Kidney (tissue), 14 donors: Measurements from ENCODE around the gene TFB2M. TPM values are rescaled to one million over a fixed set of nuclear protein-coding genes. Genes with fewer than 3 reads are reported as not detected.

Experiments used
- DNase-seq, 5 donors: peaks; one replicate each; pipeline ENCODE4 v3.0.0-alpha.2; 2013 to 2020
- FAIRE-seq: peaks from 2 replicates; lab custom pipeline; 2012; peaks lifted over from hg19 to GRCh38; lab: Jason Lieb, UNC
- H3K27ac ChIP-seq, 2 donors: one replicate each; pipeline ENCODE4 v1.7.0; 2013; ENCODE audit warnings: low read depth in 2 of 2, low read length in 2 of 2, inconsistent platforms in 1 of 2
- H3K27me3 ChIP-seq: one replicate; pipeline ENCODE4 v1.7.1; 2013; ENCODE audit warnings: low read length, inconsistent platforms; ENCODE audit not compliant: control insufficient read depth, insufficient read depth
- H3K36me3 ChIP-seq, 3 donors: one replicate each; pipeline versions ENCODE4 v1.7.0 to v1.7.1; 2013; ENCODE audit warnings: low read length in 3 of 3, control low read depth in 1 of 3, inconsistent platforms in 1 of 3; ENCODE audit not compliant: insufficient read depth in 3 of 3, control insufficient read depth in 2 of 3
- H3K4me1 ChIP-seq, 3 donors: one replicate each; pipeline versions ENCODE4 v1.7.0 to v1.7.1; 2013; ENCODE audit warnings: low read length in 3 of 3, inconsistent platforms in 1 of 3, low read depth in 1 of 3; ENCODE audit not compliant: control insufficient read depth in 2 of 3, insufficient read depth in 2 of 3
- H3K4me3 ChIP-seq, 3 donors: one replicate each; pipeline versions ENCODE4 v1.7.0 to v1.8.1; 2013; ENCODE audit warnings: low read length in 3 of 3, control low read depth in 1 of 3, inconsistent platforms in 1 of 3
- H3K9ac ChIP-seq, 3 donors: one replicate each; pipeline versions ENCODE4 v1.7.0 to v1.7.1; 2013; ENCODE audit warnings: low read length in 3 of 3, control low read depth in 1 of 3, inconsistent platforms in 1 of 3
- H3K9me3 ChIP-seq, 3 donors: one replicate each; pipeline versions ENCODE4 v1.7.0 to v1.7.1; 2013; ENCODE audit warnings: low read length in 3 of 3, control low read depth in 1 of 3, inconsistent platforms in 1 of 3; ENCODE audit not compliant: control insufficient read depth in 2 of 3, insufficient read depth in 1 of 3
- CTCF ChIP-seq: IDR thresholded peaks from 3 replicates; pipeline ENCODE4 v1.5.1; 2012; ENCODE audit warnings: mild to moderate bottlenecking, moderate library complexity, borderline replicate concordance; ENCODE audit not compliant: insufficient read depth; ENCODE audit errors: extremely low read depth
- intact Hi-C: fragments of 100-400 bp; cut with DNase I; formaldehyde crosslinking; loops from one replicate; pipeline ENCODE4 v1.11.1; 2022
- polyA plus RNA-seq: library from polyadenylated mRNA; stranded (reverse); fragments of 350-450 nt; fragmentation: Illumina TruSeq; extraction: RNeasy Lipid Tissue Mini Kit (QIAGEN cat#74804); gene quantifications from one replicate; pipeline ENCODE4 v1.2.3, GENCODE V29; 2014; ENCODE audit warnings: low read depth, low replicate concordance; ENCODE audit not compliant: insufficient read depth
- total RNA-seq: library from RNA; stranded (reverse); fragmentation: NEBNext Ultra II Directional; extraction: Animal tissue kit (Norgen Biotek cat#: 25700); gene quantifications from one replicate; pipeline ENCODE4 v1.2.1, GENCODE V29; 2021
- donor health status: control.
- donor health status: control.
- donor health status: control.
- donor health status: control.
- donor health status: control.
- donor health status: DM: yes; HTN: yes; CAD: no.
- donor health status: Normal renal cell carcinoma (clear cell type).

Gene TFB2M
- total and polyA plus RNA-seq, 2 donors from 2014 or later, result 10.8 to 14.7 TPM

GRCh38 chr1:246510147-246511030, 55.7 kb downstream of the TFB2M start:
- no peak for TF ChIP-seq CTCF
- no peak overlapping the region for H3K27ac ChIP-seq
- H3K36me3 ChIP-seq, result no peaks in the 10 kb centered on the region
- H3K4me1 ChIP-seq, result peaks cover 0 to 5% (median 0%) of the 10 kb centered on the region in 3 donors
- no peak overlapping the region for H3K4me3 ChIP-seq
- peak in 1 of 5 donors; percentile 70 for DNase-seq
- intact Hi-C loops, result no loop called here
- no peak for FAIRE-seq
- peaks cover 0 to 7% (median 2%) of the 10 kb centered on the region in 3 donors for H3K9me3 ChIP-seq
- H3K9ac ChIP-seq, result no peak overlapping the region
- no peaks in the 10 kb centered on the region for H3K27me3 ChIP-seq

DNA sequence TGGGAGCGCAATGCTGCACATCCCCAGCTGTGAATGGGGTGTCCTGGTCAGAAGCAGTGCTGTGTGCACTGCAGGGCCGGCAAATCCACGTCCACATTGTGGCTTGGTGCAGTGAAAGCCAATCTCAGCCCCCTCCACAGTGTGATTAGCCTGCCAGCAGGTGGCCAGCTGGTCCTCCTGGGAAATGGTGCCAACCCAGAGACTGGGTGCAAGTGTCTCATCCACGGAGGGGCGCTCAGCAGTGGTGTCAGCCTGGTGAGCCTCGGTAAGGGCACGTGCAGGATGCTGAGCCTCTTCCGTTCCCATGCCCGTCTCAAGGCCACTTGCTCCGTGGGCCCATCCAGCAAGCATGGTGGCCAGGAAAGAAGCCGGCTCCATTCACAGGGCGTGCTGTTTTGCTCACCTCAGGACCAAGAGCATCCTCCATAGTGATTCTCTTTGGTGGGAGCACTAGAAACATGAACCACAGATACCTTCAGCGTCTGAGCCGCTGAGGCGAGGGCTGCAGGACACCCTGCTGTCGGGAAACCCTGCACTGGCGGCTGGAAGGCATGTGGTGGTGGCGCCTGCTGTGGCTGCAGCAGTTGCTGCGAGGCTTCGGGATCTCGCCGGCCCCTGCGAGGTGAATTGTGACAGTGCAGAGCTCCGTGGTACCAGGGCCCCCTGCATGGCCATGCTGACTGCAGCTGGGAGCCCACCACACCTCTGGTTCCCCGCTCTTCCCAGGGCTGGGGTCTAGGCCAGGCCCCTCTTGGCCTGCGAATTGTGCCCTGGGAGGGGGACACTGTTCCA, 57.0 kb downstream of the TFB2M start:
- H3K27ac ChIP-seq, result no peak overlapping the region
- no peak overlapping the region for H3K4me3 ChIP-seq
- H3K36me3 ChIP-seq, result no peaks in the 10 kb centered on the region
- FAIRE-seq (no peak), DNase-seq (peak in 1 of 5 donors; percentile 66)
- TF ChIP-seq CTCF, result no peak
- H3K9ac ChIP-seq, result no peak overlapping the region
- intact Hi-C loops, result no loop called here
- H3K4me1 ChIP-seq, result peaks cover 0 to 5% (median 0%) of the 10 kb centered on the region in 3 donors
- H3K9me3 ChIP-seq, result no peaks in the 10 kb centered on the region
- no peaks in the 10 kb centered on the region for H3K27me3 ChIP-seq

DNA sequence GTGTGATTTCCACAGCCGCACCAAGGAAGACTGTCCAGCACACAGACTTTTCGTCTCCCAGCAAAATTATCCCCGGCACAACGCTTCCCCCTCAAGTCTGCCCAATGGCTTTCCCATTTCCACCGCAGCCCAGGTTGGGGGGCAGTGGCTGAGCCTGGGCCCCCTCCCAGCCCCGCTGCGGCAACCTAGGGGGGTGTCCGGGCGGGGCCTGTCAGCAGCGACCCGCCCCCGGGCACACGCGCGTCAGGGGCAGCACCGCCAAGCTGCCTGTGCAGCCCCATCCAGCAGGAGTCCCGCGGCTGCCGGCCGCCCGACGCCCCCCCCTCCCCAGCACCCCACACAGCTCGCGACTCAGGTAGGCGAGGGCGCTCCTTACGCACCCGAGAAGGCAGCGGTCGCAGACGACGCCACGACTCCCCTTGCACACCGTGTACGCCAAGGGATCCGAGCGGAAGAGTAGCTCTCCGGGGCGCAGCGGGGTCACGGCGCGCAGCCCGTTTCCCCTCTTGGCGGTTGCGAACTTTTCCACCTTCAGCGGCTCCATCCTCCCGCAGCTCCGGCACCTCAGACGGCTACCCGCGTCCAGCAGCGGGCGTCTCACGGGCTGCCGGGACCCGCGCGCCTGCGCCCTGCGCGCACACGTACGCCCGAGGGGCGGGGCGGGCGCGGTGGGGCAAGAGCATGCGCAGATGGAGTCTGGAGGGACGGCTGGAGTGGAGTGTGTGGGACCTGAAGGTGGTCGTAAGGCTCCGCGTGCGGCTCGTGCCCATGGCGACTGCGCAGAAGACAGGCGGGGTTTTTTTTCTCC, 59.2 kb downstream of the TFB2M start, which contains the start of gene SMYD3:
Gene SMYD3, minus strand, starts transcription at position 606 of the 808 bp plus-strand sequence.
- peak; percentile 89 to 95 (median 92) for DNase-seq
- intact Hi-C loops, result no loop called here
- no peak for FAIRE-seq
- no peaks in the 10 kb centered on the region for H3K27me3 ChIP-seq
- no peaks in the 10 kb centered on the region for H3K36me3 ChIP-seq
- peak within 1 kb of the TSS; percentile 73 to 92 (median 87) for H3K4me3 ChIP-seq
- no peaks in the 10 kb centered on the region for H3K9me3 ChIP-seq
- H3K4me1 ChIP-seq, result peaks cover 0 to 5% (median 0%) of the 10 kb centered on the region in 3 donors
- H3K27ac ChIP-seq, result no peak within 1 kb of the TSS
- TF ChIP-seq CTCF, result peak; percentile 8
- H3K9ac ChIP-seq, result peak within 1 kb of the TSS; percentile 55 to 73 (median 60)
